GM21447 (cell line): ENCODE results near the gene SIDT1.
A peak's percentile ranks its signal among the peaks of the same experiment; 100 is the strongest.

ENCODE experiments used
- ATAC-seq: cut with Tn5 transposase; IDR thresholded peaks from one replicate; pipeline ENCODE4 v1.9.1; 2021; ENCODE audit not compliant: unreplicated experiment

The SIDT1 gene

GRCh38 chr3:113531826-113532697, at the start of gene SIDT1:
TSS of gene SIDT1 (plus strand) at chr3:113532555. CDS start at chr3:113533022, 467 bp downstream.
- peak; percentile 64 for ATAC-seq

GRCh38 chr3:113485161-113485609, 47.2 kb upstream of the SIDT1 start:
- ATAC-seq, result no peak

GRCh38 chr3:113495035-113495434, 37.3 kb upstream of the SIDT1 start:
- ATAC-seq, result no peak

- no peak for ATAC-seq
These were observed 35.4 kb upstream of the SIDT1 start for GRCh38 chr3:113496924-113497323.

GRCh38 chr3:113498221-113499005, 33.9 kb upstream of the SIDT1 start:
- no peak for ATAC-seq

GRCh38 chr3:113499081-113499480, 33.3 kb upstream of the SIDT1 start:
- ATAC-seq, result no peak

- no peak for ATAC-seq
These were observed 30.8 kb upstream of the SIDT1 start for GRCh38 chr3:113501597-113501996.

GRCh38 chr3:113505867-113506266, 26.5 kb upstream of the SIDT1 start:
- ATAC-seq, result no peak

GRCh38 chr3:113507501-113508067, 24.8 kb upstream of the SIDT1 start:
- no peak for ATAC-seq

GRCh38 chr3:113508966-113509365, 23.4 kb upstream of the SIDT1 start:
- no peak for ATAC-seq

GRCh38 chr3:113514265-113514769, 18.0 kb upstream of the SIDT1 start:
- peak; percentile 11 for ATAC-seq

GRCh38 chr3:113516115-113516505, 16.2 kb upstream of the SIDT1 start:
- no peak for ATAC-seq

- no peak for ATAC-seq
These were observed 10.4 kb upstream of the SIDT1 start for GRCh38 chr3:113521981-113522380.

- no peak for ATAC-seq
These were observed 9.1 kb upstream of the SIDT1 start for GRCh38 chr3:113523241-113523640.

- peak; percentile 27 for ATAC-seq
These were observed 561 bp downstream of the SIDT1 start for GRCh38 chr3:113532698-113533533.

GRCh38 chr3:113533534-113533892, 1.2 kb downstream of the SIDT1 start:
- peak; percentile 32 for ATAC-seq

- no peak for ATAC-seq
These were observed 2.0 kb downstream of the SIDT1 start for GRCh38 chr3:113534365-113534764.

- ATAC-seq, result no peak
These were observed 3.5 kb downstream of the SIDT1 start for GRCh38 chr3:113535898-113536297.

- no peak for ATAC-seq
These were observed 4.3 kb downstream of the SIDT1 start for GRCh38 chr3:113536627-113537101.

GRCh38 chr3:113537155-113537554, 4.8 kb downstream of the SIDT1 start:
- ATAC-seq, result no peak
